Measurements from ENCODE around the gene CCDC78. TPM values are rescaled to one million over a fixed set of nuclear protein-coding genes. Genes with fewer than 3 reads are reported as not detected.

CCDC78 gene
- total RNA-seq, 4 donors from 2014 or later, result 0.72 to 2.4 (median 1.5) TPM

DNA sequence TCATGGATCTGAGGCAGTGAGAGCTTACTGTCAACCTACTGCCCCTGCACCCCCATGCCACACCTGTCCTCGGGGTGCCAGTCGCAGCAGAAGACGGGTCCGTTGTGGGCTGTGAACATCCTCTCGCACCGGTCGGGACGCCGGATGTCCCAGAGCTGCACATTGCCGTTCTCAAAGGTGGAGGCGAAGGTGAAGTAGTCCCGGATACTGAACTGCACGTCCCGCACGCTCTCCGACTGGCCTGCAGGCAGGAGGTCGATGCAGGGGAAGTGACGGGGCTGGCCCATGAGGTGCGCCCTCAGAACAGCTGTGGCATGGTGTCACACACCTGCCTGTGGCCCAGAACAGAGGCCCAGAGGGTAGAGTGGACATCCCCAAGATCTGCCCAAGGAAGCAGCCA lies 38.7 kb downstream of the CCDC78 start:
- no peak for ATAC-seq (ENCODE audit: low FRiP score)
- DNase-seq (ENCODE audit: low spot score), result no peak
- TF ChIP-seq, protein P1, sequence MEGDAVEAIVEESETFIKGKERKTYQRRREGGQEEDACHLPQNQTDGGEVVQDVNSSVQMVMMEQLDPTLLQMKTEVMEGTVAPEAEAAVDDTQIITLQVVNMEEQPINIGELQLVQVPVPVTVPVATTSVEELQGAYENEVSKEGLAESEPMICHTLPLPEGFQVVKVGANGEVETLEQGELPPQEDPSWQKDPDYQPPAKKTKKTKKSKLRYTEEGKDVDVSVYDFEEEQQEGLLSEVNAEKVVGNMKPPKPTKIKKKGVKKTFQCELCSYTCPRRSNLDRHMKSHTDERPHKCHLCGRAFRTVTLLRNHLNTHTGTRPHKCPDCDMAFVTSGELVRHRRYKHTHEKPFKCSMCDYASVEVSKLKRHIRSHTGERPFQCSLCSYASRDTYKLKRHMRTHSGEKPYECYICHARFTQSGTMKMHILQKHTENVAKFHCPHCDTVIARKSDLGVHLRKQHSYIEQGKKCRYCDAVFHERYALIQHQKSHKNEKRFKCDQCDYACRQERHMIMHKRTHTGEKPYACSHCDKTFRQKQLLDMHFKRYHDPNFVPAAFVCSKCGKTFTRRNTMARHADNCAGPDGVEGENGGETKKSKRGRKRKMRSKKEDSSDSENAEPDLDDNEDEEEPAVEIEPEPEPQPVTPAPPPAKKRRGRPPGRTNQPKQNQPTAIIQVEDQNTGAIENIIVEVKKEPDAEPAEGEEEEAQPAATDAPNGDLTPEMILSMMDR (IDR thresholded peaks at IDR 0.05), result no peak

DNA sequence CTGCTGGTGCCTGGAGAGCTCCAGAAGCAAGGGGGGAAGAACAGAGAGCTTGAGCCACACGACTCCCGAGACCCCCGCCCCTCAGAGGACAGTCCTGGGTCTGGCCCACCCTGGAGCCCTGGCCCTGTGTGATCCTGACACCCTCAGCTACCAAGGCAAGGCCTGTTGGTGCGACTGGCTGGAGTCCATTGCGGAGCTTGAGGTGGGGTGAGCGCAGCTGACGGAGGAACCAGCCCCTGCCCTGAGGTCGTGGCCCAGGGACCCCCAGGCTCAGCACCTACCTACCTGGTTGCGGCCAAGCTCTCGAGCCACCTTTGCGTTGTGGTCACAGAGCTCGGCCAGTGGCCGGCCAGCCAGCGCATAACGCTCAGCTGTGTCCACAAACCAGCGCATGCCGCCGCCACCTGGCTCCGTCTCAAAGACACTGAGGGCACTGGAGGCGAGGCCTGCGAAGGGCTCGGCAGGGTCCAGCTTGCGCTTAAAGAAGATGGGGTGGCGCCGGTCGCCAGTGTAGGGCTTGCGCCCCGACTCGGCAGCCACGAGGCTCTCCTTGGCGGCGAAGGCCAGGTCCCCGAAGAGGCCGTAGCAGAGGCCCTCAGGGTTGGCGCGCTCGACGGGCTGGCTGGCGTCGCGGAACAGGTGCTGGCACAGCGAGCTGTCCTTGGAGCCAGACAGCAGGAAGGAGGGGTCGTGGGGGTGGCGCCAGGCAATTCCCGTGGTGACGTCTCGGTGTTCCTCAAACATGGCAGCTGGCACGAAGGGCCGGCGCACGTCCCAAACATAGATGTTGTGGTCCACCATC lies 39.6 kb downstream of the CCDC78 start:
- no peak for DNase-seq (ENCODE audit: low spot score)
- no peak for ATAC-seq (ENCODE audit: low FRiP score)
- TF ChIP-seq, protein P1 (IDR thresholded peaks at IDR 0.05), result no peak

DNA sequence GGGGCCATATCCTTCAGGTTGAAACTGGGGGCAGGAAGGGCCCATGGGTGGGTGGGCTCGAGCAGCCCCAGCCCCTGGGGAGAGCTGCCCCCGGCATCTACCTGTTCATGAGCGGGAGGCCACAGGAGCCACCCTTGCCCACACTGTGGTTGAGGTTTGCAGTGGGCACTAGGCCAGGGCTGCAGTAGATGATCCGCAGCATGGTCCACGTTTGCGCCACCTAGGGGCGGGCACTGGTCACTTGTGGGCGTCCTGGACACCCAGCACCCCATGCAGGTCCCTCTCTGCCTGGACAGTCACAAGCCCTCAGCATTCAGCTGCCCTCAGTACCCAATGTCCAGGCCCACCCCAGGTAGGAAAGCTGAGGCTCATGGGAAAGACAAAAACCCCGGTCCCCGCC lies 40.3 kb downstream of the CCDC78 start:
- TF ChIP-seq, protein P1 (IDR thresholded peaks at IDR 0.05), result no peak
- ATAC-seq (ENCODE audit: low FRiP score) (no peak), DNase-seq (ENCODE audit: low spot score) (no peak)

DNA sequence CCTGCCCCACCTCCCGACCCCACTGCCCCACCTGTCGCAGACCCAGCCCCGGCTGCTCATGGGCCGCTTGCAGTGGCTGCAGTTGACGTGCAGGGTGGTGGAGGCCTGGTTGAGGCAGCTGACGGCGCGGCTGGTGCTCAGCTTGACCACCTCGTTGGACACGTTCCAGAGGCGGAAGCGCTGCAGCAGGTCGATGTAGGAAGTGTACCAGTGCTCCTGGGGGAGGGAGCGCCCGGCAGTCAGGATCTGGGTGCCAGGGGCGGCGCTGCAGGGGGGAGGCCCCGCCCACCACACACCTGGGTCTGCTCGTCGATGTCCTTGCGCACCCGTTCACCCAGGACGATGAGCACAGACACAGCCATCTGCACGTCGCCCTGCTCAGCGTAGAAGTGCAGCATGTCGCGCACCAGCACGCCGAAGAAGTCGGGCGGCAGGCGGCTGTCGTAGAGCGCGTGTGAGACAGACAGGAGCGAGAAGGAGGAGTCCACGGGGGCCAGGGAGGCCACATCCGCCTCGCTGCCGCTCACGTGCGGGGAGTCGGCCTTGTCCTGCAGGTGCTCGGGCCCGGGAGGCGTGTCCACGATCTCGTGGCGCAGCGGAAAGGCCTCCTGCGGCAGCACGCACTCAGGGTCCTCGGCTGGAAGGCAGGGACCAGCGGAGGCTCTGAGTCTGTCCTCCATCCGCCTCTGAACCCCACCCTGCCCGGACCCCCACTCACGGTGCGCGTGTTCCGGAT lies 41.1 kb downstream of the CCDC78 start:
- no peak for ATAC-seq (ENCODE audit: low FRiP score)
- no peak for DNase-seq (ENCODE audit: low spot score)
- TF ChIP-seq, protein P1 (IDR thresholded peaks at IDR 0.05), result no peak

DNA sequence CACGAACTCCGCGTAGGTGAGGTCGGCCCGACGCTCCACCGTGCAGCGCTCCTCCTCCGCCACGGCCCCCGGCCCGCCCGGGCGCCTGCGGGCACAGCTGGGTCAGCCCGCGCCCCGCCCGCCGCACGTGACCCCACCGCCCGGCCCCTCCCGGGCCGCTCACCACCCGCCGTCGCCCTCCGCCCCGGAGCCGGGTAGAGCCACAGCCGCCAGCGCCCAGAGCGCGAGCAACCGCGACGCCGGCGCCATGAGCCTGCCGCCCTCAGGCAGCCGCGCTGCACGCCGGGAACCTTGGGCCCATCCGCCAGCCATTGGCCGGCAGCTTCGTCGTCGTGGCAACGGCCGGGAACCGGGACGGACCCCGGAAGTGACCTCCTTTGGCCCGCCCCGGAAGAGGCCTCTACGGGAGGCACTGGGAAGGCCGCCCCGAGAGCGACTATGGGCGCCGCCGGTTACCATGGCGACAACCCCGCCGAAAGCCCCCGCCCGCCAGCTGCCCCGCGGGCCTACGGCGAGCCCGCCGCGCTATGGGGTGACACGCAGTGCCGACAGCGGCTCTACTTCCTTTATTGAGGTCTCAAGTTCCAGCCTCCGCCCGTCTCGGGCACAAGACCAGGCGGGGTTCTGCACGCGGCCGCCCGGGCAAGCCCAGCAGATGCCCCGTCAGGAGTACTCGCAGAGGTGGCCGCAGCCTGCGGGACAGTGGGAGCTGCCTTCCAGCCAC lies 42.0 kb downstream of the CCDC78 start, which contains the start of gene JMJD8:
JMJD8 (minus strand) TSS at position 264 of the 724 bp plus-strand sequence; CDS start at position 249, 15 bp downstream.
- ATAC-seq (ENCODE audit: low FRiP score) (peak; percentile 67), DNase-seq (ENCODE audit: low spot score) (peak; percentile 76)
- TF ChIP-seq, protein P1 (IDR thresholded peaks at IDR 0.05), result no peak

DNA sequence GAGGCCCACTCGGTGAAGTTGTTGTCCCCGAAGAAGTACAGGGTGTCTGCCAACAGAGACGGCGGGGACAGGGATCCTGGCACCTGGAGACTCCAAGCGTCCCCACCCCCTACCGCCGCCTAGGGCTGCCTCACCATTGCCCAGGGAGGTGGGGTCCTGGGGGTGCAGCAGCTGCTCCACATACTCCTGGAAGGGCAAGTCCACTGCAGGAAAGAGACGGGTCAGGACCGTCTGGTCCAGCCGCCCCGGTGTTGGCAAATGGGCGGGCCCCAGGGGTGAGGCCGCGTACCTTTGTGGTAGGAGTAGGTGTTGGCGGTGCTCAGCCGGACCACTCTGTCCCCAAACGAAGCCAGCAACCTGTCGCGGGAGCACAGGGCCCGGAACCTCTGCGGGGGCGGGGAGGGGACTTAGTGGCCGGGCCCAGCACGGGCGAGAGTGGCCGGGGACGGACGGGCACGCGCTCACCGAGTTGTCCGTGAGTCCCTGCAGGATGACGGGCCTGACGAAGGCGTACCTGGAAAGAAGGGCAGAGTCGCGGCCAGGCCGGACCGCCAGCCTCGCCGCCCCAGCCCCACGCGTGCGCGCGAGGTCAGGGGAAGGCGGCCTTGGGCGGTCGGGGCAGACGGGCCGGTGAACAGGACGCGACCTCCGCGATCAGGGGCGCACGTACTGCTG lies 42.7 kb downstream of the CCDC78 start:
- TF ChIP-seq, protein P1 (IDR thresholded peaks at IDR 0.05), result no peak
- no peak for ATAC-seq (ENCODE audit: low FRiP score)
- DNase-seq (ENCODE audit: low spot score), result no peak
